Mammary epithelial cell (primary cell): ENCODE results near the gene SEC61A1.

ENCODE experiments used
- EZH2 ChIP-seq: IDR thresholded peaks from 2 replicates; pipeline ENCODE4 v1.6.1; 2012; ENCODE audit warnings: low read length, inconsistent platforms, borderline replicate concordance
- TF ChIP-seq, protein P1 (sequence below), 2 donors: IDR thresholded peaks in 1 of 2; conservative IDR thresholded peaks in 1 of 2; 2 replicates each; pipeline ENCODE4 v1.5.1; 2011 to 2012; ENCODE audit warnings: inconsistent platforms in 2 of 2, low read length in 2 of 2, mild to moderate bottlenecking in 2 of 2, control low read depth in 1 of 2, low read depth in 1 of 2; ENCODE audit not compliant: insufficient read depth in 1 of 2; ENCODE audit errors: extremely low read depth in 1 of 2

- TF ChIP-seq, protein P1, sequence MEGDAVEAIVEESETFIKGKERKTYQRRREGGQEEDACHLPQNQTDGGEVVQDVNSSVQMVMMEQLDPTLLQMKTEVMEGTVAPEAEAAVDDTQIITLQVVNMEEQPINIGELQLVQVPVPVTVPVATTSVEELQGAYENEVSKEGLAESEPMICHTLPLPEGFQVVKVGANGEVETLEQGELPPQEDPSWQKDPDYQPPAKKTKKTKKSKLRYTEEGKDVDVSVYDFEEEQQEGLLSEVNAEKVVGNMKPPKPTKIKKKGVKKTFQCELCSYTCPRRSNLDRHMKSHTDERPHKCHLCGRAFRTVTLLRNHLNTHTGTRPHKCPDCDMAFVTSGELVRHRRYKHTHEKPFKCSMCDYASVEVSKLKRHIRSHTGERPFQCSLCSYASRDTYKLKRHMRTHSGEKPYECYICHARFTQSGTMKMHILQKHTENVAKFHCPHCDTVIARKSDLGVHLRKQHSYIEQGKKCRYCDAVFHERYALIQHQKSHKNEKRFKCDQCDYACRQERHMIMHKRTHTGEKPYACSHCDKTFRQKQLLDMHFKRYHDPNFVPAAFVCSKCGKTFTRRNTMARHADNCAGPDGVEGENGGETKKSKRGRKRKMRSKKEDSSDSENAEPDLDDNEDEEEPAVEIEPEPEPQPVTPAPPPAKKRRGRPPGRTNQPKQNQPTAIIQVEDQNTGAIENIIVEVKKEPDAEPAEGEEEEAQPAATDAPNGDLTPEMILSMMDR (conservative IDR thresholded peaks at IDR 0.05 in 1 of 2, IDR thresholded peaks at IDR 0.05 in 1 of 2; ENCODE audit: extremely low read depth in 1 of 2, insufficient read depth in 1 of 2, low read depth in 1 of 2, low read length in 2 of 2) = peak; percentile 90 to 98
- TF ChIP-seq EZH2 = no peak
Measured at GRCh38 chr3:128095222-128095703, 43.0 kb downstream of the SEC61A1 start.
